Caki2 (cell line): ENCODE data around the gene ATG4A. TPM values are rescaled to one million over a fixed set of nuclear protein-coding genes. Genes with fewer than 3 reads are reported as not detected.

Source experiments
- total RNA-seq: library from RNA; depleted of rRNA; stranded (reverse); fragments of >200 nt; shearing (Covaris generic); gene quantifications from 2 replicates; pipeline ENCODE4 v1.2.3, GENCODE V29; 2014; ENCODE audit warnings: low replicate concordance; rRNA removed

Gene ATG4A
- total RNA-seq, 1 experiment from 2014 or later, result 9.0 TPM

Other genes starting within 250 kb of the ATG4A start
- gene TEX13B, start 109.4 kb upstream of the ATG4A start, total RNA-seq, result not detected in 2 replicates
- 0.91 and 1.1 TPM in 2 replicates for gene VSIG1, start 46.7 kb upstream of the ATG4A start, total RNA-seq
- 91.7 and 126 TPM in 2 replicates for gene PSMD10, start 236 bp upstream of the ATG4A start, total RNA-seq